Caki2 (cell line): ENCODE measurements around the gene HES5. TPM values are rescaled to one million over a fixed set of nuclear protein-coding genes. Genes with fewer than 3 reads are reported as not detected.

Experiments
- DNase-seq: peaks from one replicate; pipeline ENCODE4 v3.0.0-alpha.2; 2015; ENCODE audit warnings: low read depth
- in situ Hi-C: cut with HindIII; loops from 2 replicates; pipeline ENCODE4 v1.10.0; 2016; ENCODE audit warnings: low sequenced_read_pairs, low pct_unique_long_range_greater_than_20kb, mixed read lengths
- total RNA-seq: library from RNA; depleted of rRNA; stranded (reverse); fragments of >200 nt; shearing (Covaris generic); gene quantifications from 2 replicates; pipeline ENCODE4 v1.2.3, GENCODE V29; 2014; ENCODE audit warnings: low replicate concordance

The HES5 gene
- total RNA-seq, 1 experiment from 2014 or later = not detected

DNA sequence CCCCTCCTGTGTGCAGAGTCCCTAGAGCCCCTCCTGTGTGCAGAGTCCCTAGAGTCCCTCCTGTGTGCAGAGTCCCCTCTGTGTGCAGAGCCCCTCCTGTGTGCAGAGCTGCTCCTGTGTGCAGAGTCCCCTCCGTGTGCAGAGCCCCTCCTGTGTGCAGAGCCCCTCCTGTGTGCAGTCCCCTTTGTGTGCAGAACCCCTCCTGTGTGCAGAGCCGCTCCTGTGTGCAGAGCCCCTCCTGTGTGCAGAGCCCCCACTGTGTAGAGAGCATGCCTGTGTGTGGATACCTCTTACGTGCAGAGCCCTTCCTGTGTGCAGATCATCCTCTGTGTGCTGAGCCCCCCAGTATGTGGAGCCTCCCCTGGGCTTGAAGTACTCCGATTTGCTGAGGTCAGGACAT, 8.3 kb upstream of the HES5 start:
- in situ Hi-C loops = no loop called here
- DNase-seq = no peak

DNA sequence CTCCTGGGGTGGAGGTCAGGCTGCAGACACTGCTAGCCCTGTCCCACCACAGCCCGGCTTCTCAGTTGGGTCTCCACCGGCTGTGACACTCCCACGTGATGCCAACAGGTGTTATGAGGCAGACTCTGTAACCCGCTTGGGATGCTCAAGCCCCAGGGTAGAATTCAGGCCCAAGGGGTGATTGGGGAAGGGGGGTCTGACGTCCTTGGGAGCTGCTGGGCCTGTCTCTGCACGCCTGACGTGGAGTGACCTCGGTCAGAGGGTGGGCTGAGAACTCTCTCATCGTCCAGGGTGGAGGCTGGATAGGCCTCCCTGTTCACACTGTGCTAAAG, 7.7 kb upstream of the HES5 start:
- in situ Hi-C loops = no loop called here
- DNase-seq = no peak

DNA sequence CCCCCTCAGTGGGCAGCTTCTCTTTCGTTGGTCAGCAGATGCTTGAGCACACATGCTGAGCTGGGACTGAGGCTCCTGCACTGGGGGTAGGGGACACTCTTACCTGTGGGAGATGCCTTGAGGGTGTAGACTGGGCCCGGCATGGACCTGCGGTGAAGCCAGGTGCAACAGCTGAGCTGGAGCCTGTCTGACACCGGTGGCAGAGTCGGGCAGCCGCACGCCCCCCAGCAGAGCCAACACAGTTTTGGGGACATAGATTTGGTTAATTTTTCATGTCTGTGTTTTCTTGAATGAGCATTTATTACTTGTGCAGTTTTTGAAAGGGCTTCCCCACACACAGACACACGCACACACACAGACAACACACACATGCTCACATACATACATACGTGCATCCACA, 5.9 kb upstream of the HES5 start:
- in situ Hi-C loops = no loop called here
- DNase-seq = no peak

DNA sequence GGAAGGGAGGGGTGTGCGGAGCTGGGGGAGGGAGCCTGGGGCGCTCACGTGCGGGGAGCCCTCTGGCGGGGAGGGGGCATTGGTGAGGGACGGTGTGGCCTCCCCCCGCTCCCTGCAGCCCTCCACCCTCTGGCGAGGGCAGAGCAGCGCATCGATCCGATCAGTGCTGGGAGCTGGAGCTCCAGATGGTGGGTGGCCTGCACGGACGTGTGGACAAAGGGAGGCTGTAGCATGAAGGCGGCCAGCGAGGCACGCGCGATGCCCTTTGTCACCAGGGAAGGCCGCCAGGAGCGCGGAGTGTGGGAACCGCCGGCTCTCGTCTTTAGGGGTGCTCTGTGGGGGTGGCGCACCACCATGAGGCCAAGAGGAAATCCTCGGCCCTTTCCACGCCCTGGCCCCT, 5.4 kb upstream of the HES5 start:
- in situ Hi-C loops = no loop called here
- no peak for DNase-seq

DNA sequence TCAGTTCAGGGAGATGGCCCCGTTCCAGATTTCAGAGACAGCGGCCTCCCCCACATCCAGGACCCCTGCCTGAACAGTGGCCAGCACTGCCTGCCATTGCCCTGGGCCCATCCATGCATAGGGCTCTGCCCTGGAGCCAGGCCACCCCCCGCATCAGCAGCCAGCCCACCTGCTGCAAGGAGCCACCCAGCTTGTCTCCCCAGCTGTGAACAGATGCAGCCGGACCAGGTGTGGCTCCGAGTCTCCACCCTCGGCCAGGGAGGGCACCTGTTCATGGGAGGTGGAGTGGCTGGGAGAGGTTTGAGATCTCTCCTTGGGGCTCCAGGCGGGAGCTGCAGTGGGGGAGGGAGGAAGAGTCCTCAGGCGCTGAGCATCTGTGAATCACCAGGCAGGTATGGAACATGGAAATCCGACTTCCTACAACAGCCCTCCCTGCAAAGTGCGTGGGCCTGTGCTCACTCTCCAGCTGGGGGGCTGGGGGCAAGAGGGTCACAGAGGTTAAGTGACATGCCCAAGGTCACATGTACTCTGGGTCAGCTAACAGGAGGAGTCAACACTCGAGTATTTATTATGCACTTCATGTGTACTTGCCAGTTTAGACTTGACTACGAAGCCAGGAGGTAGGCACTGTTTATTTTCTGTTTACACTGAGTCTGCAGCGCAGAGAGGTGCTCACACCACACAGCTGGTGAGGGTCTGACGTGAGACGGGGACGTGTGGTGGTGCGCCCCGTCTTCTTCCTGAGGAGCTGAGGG, 4.8 kb upstream of the HES5 start:
- in situ Hi-C loops = no loop called here
- DNase-seq = peak; percentile 16

DNA sequence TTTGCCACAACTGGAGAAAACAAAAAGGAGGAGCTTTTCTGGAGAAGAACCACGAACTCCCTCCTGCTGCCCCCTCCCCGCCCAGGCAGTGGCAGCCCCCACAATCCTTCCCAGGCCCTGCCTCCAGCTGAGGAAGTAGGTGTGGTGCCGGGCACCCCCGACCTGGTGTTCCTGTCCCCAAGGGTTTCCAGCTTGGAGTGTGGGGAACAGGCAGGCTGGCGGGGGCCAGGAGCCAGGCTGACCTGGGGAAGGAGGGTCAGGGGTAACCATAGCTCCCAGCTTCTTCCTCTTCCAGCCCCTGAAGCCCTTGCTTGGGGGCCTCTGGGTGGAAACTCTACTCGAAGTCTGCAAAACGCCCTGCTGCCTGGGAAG, 4.2 kb upstream of the HES5 start:
- in situ Hi-C loops = no loop called here
- DNase-seq = no peak

DNA sequence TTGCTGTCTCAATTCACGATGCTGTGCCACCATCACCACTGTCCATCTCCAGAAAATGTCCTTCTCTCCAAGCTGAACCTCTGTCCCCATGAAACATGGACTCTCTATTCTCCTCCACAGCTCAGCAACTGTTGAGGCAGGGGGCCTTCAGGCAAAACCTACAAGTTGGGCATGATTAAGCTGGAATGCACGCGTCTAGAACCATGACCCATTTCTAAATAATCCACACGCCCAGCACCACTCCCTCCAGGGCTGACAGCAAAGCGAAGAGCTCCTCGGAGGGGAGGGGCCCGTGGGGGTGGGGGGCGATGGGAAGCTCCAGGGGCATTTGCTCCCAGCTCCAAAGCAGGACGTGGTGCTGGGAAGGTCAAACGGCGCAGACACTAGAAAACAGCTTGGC, 3.3 kb upstream of the HES5 start:
- no peak for DNase-seq
- in situ Hi-C loops = no loop called here

DNA sequence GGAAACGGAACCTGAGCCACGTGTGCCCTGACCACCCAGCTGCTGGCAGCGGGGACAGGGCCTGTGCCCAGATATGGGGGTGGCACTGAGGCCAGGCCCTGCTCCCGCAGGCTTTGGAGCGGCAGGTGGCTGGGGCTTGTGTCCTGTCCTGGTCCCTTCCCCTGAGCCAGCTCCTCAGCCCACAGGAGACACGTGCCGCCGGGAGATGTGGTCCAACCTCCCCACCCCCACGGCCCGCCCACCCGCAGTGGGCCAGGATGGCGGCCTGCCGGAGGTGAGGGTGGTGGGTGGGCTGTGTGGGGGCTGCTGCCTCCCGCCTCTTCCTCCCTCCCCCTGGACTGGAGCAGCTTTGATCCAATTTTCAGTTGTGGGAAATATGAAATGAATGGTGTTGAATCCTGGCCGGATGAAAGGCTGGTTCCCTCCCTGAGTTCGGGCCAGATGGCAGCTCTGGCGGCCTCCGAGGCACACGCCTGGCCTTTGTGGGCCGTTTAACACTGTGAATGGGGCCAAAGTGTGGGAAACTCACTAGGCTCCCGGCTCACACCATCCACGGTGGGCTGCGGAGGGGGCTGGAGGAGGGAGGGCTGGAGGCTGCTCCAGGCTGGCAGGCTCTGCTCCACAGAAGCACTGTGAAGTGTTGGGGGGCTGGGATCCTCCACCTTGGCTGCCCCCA, 2.6 kb upstream of the HES5 start:
- no peak for DNase-seq
- in situ Hi-C loops = no loop called here

DNA sequence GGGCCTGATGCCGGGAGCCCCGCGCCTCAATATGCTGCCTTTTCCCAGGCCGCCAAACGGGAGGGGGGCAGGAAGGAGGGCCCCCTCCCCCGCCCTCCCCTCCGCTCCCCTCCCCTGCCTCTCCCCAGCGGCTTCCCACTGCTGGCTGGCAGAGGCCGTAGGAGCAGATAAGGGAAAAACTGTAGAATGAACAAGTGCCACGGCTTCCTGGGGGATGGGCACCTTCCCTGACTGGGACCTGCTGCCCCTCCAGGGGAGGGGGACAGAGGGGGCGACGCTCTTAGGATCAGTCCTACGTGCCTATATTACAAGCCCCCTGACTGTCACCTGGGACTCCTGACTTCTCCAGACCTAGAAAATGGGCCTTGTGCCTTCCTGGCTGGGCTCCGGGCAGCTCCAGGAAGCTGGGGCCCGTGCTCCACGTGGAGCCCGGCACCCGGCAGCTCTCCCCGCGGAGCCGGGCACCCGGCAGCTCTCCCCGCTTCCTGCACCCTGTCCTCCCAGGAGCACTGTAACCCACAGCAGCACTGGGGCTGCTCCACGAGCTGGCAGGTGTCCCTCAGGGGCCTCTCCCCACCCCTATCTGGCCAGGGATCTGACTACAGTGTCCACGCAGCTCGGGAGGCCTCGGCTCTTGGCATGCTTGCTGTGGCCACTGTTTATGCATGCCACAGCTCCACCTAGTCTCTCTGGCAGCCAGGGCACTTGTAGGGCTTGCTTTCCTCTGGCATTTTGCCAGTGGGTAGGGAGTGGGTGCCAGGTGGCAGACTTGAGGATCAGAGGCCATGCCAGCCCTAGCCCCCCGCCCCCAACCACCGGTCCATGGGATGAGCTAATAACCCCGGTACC, 674 bp upstream of the HES5 start:
- in situ Hi-C loops = no loop called here
- no peak for DNase-seq

DNA sequence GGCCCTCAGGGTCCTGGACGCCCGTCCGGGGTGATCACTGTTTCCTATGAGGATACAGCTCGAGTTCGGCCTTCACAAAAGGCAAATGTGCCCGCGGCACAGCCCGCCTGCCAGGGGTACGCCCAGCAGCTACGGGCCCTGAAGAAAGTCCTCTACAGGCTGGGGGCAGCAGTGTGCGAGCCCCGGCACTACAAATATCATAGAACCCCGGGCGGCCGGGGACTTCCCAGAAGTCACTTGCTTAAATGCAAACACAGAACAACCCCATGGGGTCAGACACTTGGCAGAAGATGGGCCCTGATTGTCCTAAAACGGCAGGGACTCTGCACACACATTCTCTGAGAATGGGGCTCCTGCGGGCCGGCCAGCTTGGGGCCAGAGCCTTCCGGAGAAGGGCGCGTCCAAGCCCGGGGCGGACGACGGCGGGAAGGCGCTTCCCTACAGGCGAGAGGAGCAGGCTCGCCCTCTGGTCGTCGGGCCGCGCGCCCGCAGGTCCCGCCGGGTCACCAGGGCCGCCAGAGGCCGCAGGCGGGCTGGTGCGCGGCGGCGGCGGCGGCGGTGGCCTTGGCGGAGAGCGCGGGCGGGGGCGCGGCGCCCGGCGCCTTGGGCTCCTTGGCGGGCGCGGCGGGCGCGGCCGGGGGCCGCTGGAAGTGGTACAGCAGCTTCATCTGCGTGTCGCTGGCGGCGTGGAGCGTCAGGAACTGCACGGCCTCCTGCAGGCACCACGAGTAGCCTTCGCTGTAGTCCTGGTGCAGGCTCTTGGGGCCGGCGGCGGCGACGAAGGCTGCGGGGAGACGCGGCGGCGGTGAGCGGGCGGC, 888 bp downstream of the HES5 start:
- no peak for DNase-seq
- in situ Hi-C loops = no loop called here

DNA sequence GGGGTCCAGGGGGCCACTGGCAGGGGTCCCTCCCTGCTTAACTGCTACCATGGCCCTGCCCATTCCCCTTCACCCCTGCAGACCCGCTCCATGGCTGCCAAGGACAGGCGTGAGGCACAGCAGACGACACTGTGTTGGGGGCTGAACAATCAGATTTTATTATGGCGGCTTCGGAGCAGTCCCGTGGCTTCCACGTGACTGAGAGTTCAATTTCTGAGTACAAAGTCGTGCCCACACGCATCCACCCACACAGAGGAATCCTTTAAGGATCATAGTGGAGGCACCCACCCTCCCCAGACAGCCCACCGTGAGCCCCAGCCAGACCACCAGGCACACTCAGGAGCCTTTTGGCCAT, 1.5 kb downstream of the HES5 start:
- no peak for DNase-seq
- in situ Hi-C loops = no loop called here

DNA sequence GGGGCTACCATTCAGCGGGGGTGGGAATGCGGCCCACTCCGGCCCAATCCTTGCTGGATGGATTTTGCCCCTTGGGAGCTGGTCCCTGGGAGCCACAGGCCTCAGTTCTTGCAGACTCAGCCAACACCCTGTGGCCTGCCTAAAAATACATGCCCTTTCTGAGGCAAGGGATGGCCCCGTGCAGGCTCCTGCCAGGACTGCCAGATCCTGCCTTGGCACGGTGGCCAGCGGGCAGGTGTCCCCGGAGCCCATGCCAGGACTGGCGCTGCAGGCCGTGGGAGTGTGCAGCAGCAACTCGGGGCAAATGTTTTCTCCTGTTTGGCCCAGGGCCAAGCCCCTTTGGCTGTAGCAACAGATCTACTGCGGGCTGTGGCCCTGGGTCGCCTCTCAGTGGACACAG, 2.0 kb downstream of the HES5 start:
- DNase-seq = no peak
- in situ Hi-C loops = no loop called here

DNA sequence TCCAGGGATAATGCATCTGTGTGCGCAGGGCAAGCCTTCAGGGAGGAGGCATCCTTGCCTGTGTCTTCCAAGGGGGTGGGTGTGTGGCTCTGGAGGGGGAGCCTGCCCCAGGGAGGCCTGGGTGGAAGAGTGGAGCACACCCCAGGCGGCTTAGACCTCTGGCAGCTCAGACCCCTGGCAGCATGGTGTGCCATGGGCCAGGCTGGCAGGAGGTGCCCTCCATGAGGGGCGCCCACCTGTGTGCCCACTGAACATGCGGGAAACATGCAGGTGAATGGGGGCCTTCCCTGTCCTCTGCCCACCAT, 2.6 kb downstream of the HES5 start:
- DNase-seq = no peak
- in situ Hi-C loops = no loop called here

DNA sequence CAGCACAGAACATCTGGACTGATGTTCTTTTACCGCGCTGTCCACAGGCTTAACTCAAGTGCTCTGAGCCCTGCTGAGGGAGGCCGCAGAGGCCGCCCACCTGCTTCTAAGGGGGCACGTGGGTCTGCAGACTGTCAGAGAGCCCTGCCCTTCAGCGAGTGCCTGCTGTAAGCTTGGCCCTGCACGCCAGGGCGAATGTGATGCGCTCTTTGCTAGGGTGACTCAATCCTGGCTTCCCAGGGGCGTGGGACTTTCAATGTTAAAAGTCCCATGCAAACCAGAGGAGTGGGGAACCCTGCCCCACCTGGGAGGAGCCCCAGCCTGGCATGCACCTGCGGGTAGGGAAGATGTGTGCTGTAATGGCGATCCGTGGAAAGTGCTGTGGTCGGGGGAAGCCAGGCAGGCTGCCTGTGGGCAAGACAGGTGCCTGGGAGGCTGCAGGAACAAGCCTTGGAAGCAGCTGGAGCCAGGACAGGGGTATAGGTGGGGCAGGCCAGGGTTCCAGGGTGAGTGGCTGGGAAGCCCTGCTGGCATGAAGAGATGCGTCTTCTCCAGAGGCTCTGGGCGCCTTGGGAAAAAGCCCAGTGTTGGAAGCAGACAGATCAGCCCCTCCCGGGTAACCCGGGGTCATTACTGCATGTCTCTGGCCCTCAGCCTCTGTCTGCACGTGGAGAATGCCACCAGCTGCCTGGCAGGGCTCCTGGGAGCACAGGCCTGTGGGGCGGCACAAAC, 3.1 kb downstream of the HES5 start:
- DNase-seq = peak; percentile 47
- in situ Hi-C loops = no loop called here

DNA sequence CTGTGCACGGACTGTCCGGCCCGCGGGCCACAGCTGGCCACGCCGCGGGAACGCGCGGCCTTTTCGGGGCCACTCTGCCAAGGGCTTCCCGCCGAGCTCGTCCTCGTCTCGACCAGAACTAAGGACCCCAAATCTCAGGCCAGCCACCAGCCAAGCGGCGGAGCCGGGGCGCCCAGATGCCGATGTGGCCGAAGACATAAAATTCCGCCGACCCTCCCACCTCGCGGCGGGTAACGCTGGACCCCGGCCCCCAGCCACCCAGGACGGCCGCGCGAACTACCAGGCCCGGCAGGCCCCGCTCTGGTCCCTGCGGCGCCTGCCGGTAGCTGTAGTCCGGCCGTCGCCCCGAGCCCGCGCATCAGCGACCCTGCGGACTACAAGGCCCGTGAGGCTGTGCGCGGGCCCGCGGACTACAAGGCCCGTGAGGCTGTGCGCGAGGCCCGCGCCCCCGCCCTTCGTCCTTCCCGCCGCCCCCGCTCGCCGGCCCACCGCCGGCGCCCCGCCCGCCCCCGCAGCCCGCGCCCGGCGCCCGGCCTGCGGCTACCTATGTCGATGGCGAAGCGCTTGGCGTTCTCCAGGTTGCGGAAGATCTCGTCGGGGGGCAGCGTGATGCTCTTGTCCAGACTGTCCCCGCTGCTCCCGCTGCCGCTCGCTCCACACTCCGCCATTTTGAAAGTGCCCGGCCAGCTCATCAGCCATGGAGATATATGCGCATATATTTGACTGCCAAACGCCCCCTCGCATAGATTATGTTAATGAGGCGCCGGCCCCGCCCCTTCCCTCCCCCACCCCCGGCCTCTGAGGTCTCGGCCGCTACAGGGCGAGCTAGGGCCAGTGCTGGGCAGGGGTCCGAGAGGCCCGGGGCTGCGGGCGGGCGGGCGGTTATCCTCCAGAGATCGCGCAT, 3.9 kb downstream of the HES5 start, which contains the start of gene PANK4:
Gene PANK4 (minus strand): TSS at position 677 of the 904 bp plus-strand sequence. CDS start 9 bp downstream, at position 668.
- in situ Hi-C loops = no loop called here
- DNase-seq = peak; percentile 72

DNA sequence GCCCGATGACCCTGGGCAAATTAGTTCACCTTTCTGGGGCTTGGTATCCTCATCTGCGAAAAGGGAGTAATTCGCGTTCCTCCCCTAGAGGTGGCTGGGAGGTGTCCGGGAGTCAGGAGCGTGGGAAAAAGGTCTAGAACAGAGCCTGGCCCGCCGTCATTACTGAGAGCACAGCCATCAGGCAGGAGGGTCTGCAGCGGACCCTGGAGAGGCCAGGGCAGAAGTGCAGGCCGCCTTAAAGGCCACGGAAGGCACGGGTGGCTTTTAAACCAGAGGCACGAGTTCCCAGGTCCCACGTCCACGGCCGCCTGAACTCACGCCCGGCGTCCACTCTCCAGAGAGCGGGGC, 4.5 kb downstream of the HES5 start:
- DNase-seq = no peak
- in situ Hi-C loops = no loop called here

DNA sequence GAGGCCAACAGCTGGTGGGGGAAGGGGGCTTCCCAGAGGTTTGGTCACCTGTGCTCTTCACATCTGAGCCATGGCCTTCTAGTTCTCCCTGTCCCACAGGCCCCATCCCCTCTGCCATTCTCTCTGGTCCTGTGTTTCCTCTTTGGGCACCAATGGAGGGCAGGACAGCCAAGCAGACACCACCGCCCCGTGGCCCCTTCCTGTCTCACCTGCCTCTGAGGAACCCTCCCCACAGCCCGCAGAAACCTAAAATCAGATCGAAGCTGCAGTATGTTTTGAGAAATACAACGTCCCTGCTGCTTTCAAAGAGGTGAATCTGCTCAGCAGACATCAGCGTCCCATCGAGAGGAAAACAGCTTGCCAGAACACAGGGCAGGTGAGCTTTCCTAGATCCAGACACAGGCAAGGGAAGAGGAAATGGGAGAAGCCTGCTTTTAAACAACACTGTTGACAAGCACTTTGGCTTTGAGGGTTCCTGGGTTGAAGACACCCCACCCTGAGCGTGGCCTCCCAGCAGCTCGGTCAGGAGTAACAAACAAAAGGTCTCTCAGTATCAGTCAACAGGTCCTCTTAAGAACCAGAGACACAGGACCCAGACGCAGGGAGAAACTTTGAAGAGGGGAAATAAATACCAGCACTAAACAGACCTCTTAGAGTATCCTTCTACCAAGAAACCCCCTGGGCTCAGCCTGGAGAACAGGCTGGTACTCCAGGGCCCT, 6.0 kb downstream of the HES5 start:
- no peak for DNase-seq
- in situ Hi-C loops = no loop called here
